HEK293T (cell line): Measurements from ENCODE around the gene SLC39A8.

Source experiments
- ARNT ChIP-seq: fragments of 450-650 bp; IDR thresholded peaks from 2 replicates; pipeline ENCODE4 v1.6.1; 2017; ENCODE audit warnings: mild to moderate bottlenecking
- BHLHE40 ChIP-seq: fragments of 450-650 bp; IDR thresholded peaks from 2 replicates; pipeline ENCODE4 v1.6.1; 2016; ENCODE audit warnings: mild to moderate bottlenecking, moderate library complexity, borderline replicate concordance
- CTBP1 ChIP-seq: fragments of 450-650 bp; IDR thresholded peaks from 2 replicates; pipeline ENCODE4 v1.6.1; 2016; ENCODE audit warnings: borderline replicate concordance
- ELF4 ChIP-seq: fragments of 450-650 bp; IDR thresholded peaks from 2 replicates; pipeline ENCODE4 v1.6.1; 2017; ENCODE audit warnings: antibody characterized with exemption
- FOXA1 ChIP-seq: fragments of 450-650 bp; IDR thresholded peaks from 2 replicates; pipeline ENCODE4 v1.6.1; 2016; ENCODE audit warnings: mild to moderate bottlenecking
- FOXK2 ChIP-seq: fragments of 450-650 bp; IDR thresholded peaks from 2 replicates; pipeline ENCODE4 v1.6.1; 2016; ENCODE audit warnings: mild to moderate bottlenecking
- FOXM1 ChIP-seq: fragments of 450-650 bp; IDR thresholded peaks from 2 replicates; pipeline ENCODE4 v1.6.1; 2017; ENCODE audit warnings: mild to moderate bottlenecking, borderline replicate concordance
- HDGF ChIP-seq: fragments of 450-650 bp; IDR thresholded peaks from 2 replicates; pipeline ENCODE4 v1.6.1; 2017; ENCODE audit warnings: antibody characterized with exemption, borderline replicate concordance
- SP1 ChIP-seq: fragments of 450-650 bp; IDR thresholded peaks from 2 replicates; pipeline ENCODE4 v1.6.1; 2017
- SUZ12 ChIP-seq: fragments of 450-650 bp; IDR thresholded peaks from 2 replicates; pipeline ENCODE4 v1.6.1; 2016; ENCODE audit warnings: mild to moderate bottlenecking
- TARDBP ChIP-seq: fragments of 450-650 bp; IDR thresholded peaks from 2 replicates; pipeline ENCODE4 v1.6.1; 2016

GRCh38 chr4:102387552-102388150, 42.4 kb upstream of the SLC39A8 start:
- TF ChIP-seq TARDBP (no peak), FOXA1 (no peak), SP1 (no peak), FOXM1 (no peak), HDGF (no peak), ARNT (no peak), SUZ12 (no peak), BHLHE40 (no peak), FOXK2 (no peak), ELF4 (no peak), CTBP1 (no peak)
